CD14-positive monocyte (primary cell): ENCODE results near the gene BANP. TPM values are rescaled to one million over a fixed set of nuclear protein-coding genes. Genes with fewer than 3 reads are reported as not detected.
A peak's percentile ranks its signal among the peaks of the same experiment; 100 is the strongest.

Source experiments
- DNase-seq, 3 donors: peaks; one replicate each; pipeline ENCODE4 v3.0.0-alpha.2; 2011 to 2022
- H2AFZ ChIP-seq: 2 replicates; pipeline ENCODE4 v1.6.0; 2012; ENCODE audit warnings: mild to moderate bottlenecking, low read depth, low read length, inconsistent platforms; ENCODE audit not compliant: insufficient read depth, poor library complexity, severe bottlenecking
- H3K27ac ChIP-seq, 2 donors: 1 replicate in 1 of 2; 2 replicates in 1 of 2; pipeline ENCODE4 v1.5.1; 2012 to 2013; ENCODE audit warnings: low read length in 2 of 2, control low read depth in 1 of 2, inconsistent platforms in 1 of 2, low read depth in 1 of 2, mild to moderate bottlenecking in 1 of 2
- H3K27me3 ChIP-seq, 2 donors: one replicate each; pipeline versions ENCODE4 v1.6.0 to v1.6.1; 2011 to 2013; ENCODE audit warnings: low read length in 2 of 2; ENCODE audit not compliant: control insufficient read depth in 2 of 2, insufficient read depth in 2 of 2
- H3K36me3 ChIP-seq, 2 donors: replicated peaks in 1 of 2; 1 replicate in 1 of 2; 2 replicates in 1 of 2; pipeline versions ENCODE4 v1.5.1 to v1.6.1; 2012 to 2013; ENCODE audit warnings: low read length in 2 of 2, control low read depth in 1 of 2, inconsistent platforms in 1 of 2, mild to moderate bottlenecking in 1 of 2; ENCODE audit not compliant: insufficient read depth in 2 of 2, control insufficient read depth in 1 of 2
- H3K4me1 ChIP-seq, 2 donors: 1 replicate in 1 of 2; 2 replicates in 1 of 2; pipeline versions ENCODE4 v1.5.1 to v1.6.1; 2012 to 2013; ENCODE audit warnings: low read length in 2 of 2, control low read depth in 1 of 2, inconsistent platforms in 1 of 2, mild to moderate bottlenecking in 1 of 2, moderate library complexity in 1 of 2; ENCODE audit not compliant: insufficient read depth in 2 of 2, control insufficient read depth in 1 of 2
- H3K4me2 ChIP-seq: replicated peaks from 2 replicates; pipeline ENCODE3; 2012; ENCODE audit warnings: low read length, moderate library complexity, mild to moderate bottlenecking; ENCODE audit not compliant: poor library complexity, severe bottlenecking; ENCODE audit errors: extremely low read depth
- H3K4me3 ChIP-seq, 3 experiments: fragments of 200-600 bp in 1 of 3; sonication (generic) in 1 of 3; replicated peaks in 1 of 3; 1 replicate in 2 of 3; 2 replicates in 1 of 3; pipeline ENCODE4 v1.5.1; 2011 to 2013; ENCODE audit warnings: low read length in 3 of 3, mild to moderate bottlenecking in 3 of 3, control low read depth in 2 of 3, low read depth in 2 of 3, inconsistent platforms in 1 of 3, moderate library complexity in 1 of 3
- H3K79me2 ChIP-seq: 2 replicates; pipeline ENCODE4 v1.6.0; 2012; ENCODE audit warnings: mild to moderate bottlenecking, control low read depth, inconsistent platforms, low read length, moderate library complexity; ENCODE audit not compliant: insufficient read depth
- H3K9ac ChIP-seq: 2 replicates; pipeline ENCODE4 v1.6.0; 2017; ENCODE audit warnings: low read length, mild to moderate bottlenecking; ENCODE audit not compliant: insufficient read depth, poor library complexity, severe bottlenecking
- H3K9me3 ChIP-seq, 2 donors: replicated peaks in 1 of 2; 1 replicate in 1 of 2; 2 replicates in 1 of 2; pipeline versions ENCODE4 v1.5.1 to v1.6.1; 2012 to 2013; ENCODE audit warnings: low read length in 2 of 2, control low read depth in 1 of 2; ENCODE audit not compliant: control insufficient read depth in 1 of 2, insufficient read depth in 1 of 2
- H4K20me1 ChIP-seq: 2 replicates; pipeline ENCODE4 v1.6.0; 2012; ENCODE audit warnings: mild to moderate bottlenecking, low read length, control low read depth, moderate library complexity; ENCODE audit not compliant: insufficient read depth
- H3K27ac Mint-ChIP-seq, 7 donors: one replicate each; pipeline ENCODE4 v1.8.0; 2020; ENCODE audit warnings: mild to moderate bottlenecking in 7 of 7, mixed read lengths in 7 of 7, moderate library complexity in 6 of 7, inconsistent platforms in 2 of 7
- H3K27me3 Mint-ChIP-seq, 3 donors: one replicate each; pipeline ENCODE4 v1.8.0; 2021 to 2022; ENCODE audit warnings: low read depth in 3 of 3, mild to moderate bottlenecking in 3 of 3, mixed read lengths in 3 of 3, moderate library complexity in 3 of 3, inconsistent platforms in 1 of 3
- H3K36me3 Mint-ChIP-seq, 2 donors: one replicate each; pipeline ENCODE4 v1.8.0; 2020; ENCODE audit warnings: mixed read lengths in 2 of 2, inconsistent platforms in 1 of 2, mild to moderate bottlenecking in 1 of 2
- H3K4me1 Mint-ChIP-seq: one replicate; pipeline ENCODE4 v1.8.0; 2020; ENCODE audit warnings: mild to moderate bottlenecking, mixed read lengths
- H3K4me3 Mint-ChIP-seq, 2 donors: one replicate each; pipeline ENCODE4 v1.8.0; 2020; ENCODE audit warnings: mild to moderate bottlenecking in 2 of 2, mixed read lengths in 2 of 2, moderate library complexity in 1 of 2
- H3K9me3 Mint-ChIP-seq, 7 donors: one replicate each; pipeline ENCODE4 v1.8.0; 2020 to 2022; ENCODE audit warnings: mixed read lengths in 7 of 7, mild to moderate bottlenecking in 6 of 7, moderate library complexity in 6 of 7, inconsistent platforms in 2 of 7
- CTCF ChIP-seq: fragments of 200-600 bp; IDR thresholded peaks from one replicate; pipeline ENCODE4 v1.8.0; 2022; ENCODE audit warnings: antibody characterized with exemption, mild to moderate bottlenecking
- WGBS: methylation state at CpG from one replicate; pipeline ENCODE4 v1.1.5; 2013; ENCODE audit warnings: missing lambda C conversion rate; ENCODE audit not compliant: insufficient coverage; 5-methylcytosine and 5-hydroxymethylcytosine counted together
- intact Hi-C, 2 donors: fragments of 100-400 bp; cut with micrococcal nuclease; formaldehyde crosslinking; loops; one replicate each; pipeline versions ENCODE4 v1.15.0 to v1.15.1; 2023
- polyA plus RNA-seq, 3 donors: library from polyadenylated mRNA; depleted of rRNA in 1 of 3; unstranded in 2 of 3; stranded (reverse) in 1 of 3; fragments of 300-500 nt in 2 of 3; fragments of >200 nt in 1 of 3; fragmentation: Illumina TruSeq in 2 of 3; gene quantifications; 1 replicate in 2 of 3; 2 replicates in 1 of 3; pipeline ENCODE4 v1.2.3, GENCODE V29; 2012 to 2021

Gene BANP
- polyA plus RNA-seq, 3 donors: 10.1 to 40.9 (median 11.7) TPM

DNA sequence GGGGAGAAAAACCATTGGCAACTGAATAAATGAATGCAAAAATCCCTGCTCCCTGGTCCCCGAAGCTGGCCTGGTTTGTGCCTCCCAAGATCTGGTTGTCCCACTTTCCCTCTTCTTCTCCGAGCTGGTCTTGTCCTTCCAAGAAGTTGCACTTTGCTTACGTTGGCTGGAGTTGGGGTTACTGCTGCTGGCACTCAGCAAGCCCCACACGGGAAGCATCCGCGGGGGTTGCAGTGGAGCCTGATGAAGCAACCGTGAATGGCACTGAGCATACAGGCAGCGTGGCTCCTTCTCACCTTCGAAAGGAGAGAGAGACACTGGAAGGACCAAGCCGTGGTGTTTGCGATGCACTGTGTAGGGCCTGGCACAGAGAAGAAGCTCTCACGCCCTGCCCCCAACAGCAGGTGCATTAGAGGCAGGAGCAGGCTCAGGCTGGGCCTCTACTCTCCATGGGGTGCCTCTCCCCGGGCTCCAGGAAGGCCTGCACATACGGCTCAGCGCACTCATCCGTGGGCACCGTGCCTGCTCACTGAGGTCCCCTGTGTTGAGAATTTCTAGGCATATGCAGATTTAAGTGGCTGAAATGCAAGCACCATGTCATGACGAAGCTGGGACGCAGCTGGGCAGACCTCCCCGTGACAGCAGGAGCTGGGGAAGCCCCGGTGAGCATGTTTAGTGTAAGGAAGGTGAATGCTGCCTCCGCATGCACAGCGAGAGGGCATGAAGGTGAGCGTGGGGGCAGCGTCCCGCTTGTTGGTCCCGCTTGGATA, 27.0 kb upstream of the BANP start:
- H2AFZ ChIP-seq: no peak overlapping the region
- DNase-seq: no peak

More for the DNA sequence above, 27.0 kb upstream of the BANP start:
- H3K9ac ChIP-seq: no peak overlapping the region
- WGBS: 86% methylated on average over 27 of the region's 27 CpGs
- intact Hi-C loops: no loop called here
- H3K4me3 Mint-ChIP-seq: peak overlapping the region in 1 of 2 donors; percentile 39
- H3K79me2 ChIP-seq: no peaks in the 10 kb centered on the region
- H3K27me3 ChIP-seq: peaks cover 0 to 5% of the 10 kb centered on the region in 2 donors
- H3K27ac ChIP-seq: no peak overlapping the region
- H3K4me1 ChIP-seq: peaks cover 0 to 2% of the 10 kb centered on the region in 2 donors
- no peak overlapping the region for H3K4me2 ChIP-seq
- peaks cover 10 to 21% (median 19%) of the 10 kb centered on the region in 3 donors for H3K27me3 Mint-ChIP-seq
- no peak for TF ChIP-seq CTCF
- peak overlapping the region in 1 of 7 donors; percentile 68 for H3K27ac Mint-ChIP-seq
- no peak overlapping the region for H3K4me3 ChIP-seq
- H3K36me3 ChIP-seq: no peaks in the 10 kb centered on the region
- peaks cover 7% of the 10 kb centered on the region for H3K4me1 Mint-ChIP-seq
- no peaks in the 10 kb centered on the region for H3K9me3 ChIP-seq
- H3K9me3 Mint-ChIP-seq: no peaks in the 10 kb centered on the region
- no peaks in the 10 kb centered on the region for H3K36me3 Mint-ChIP-seq
- H4K20me1 ChIP-seq: no peaks in the 10 kb centered on the region
